ENCODE data around the gene PRG2. TPM values are rescaled to one million over a fixed set of nuclear protein-coding genes. Genes with fewer than 3 reads are reported as not detected.

The PRG2 gene, protein sequence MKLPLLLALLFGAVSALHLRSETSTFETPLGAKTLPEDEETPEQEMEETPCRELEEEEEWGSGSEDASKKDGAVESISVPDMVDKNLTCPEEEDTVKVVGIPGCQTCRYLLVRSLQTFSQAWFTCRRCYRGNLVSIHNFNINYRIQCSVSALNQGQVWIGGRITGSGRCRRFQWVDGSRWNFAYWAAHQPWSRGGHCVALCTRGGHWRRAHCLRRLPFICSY
- total RNA-seq, result 1 to 10 TPM in 1 of 4 donors, not detected in 3; 1.0 TPM

DNA sequence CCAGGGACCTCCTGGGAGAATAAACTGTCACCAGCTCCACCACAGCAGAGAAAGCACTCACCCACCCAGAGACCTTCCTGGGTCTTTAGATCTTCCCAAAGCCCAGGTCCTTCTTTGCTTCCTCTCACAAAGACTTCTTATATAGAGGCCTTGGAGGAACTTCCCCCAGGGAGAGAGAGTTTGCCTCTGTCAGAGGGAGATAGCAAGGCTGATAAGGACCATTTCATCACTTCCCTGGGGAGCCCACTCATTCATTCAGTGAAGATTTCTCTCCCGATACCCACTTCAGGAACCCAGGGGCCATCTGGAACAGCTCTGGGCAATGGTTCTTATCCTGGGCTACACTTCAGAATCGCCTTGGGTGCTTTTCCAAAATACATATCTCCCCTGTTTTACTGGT lies at the start of gene PRG2:
PRG2 (minus strand) TSS at position 116 of the 400 bp plus-strand sequence. CDS start 706 bp downstream, outside the sequence.
- DNase-seq (ENCODE audit: low spot score) (no peak), ATAC-seq (ENCODE audit: low FRiP score) (no peak)

DNA sequence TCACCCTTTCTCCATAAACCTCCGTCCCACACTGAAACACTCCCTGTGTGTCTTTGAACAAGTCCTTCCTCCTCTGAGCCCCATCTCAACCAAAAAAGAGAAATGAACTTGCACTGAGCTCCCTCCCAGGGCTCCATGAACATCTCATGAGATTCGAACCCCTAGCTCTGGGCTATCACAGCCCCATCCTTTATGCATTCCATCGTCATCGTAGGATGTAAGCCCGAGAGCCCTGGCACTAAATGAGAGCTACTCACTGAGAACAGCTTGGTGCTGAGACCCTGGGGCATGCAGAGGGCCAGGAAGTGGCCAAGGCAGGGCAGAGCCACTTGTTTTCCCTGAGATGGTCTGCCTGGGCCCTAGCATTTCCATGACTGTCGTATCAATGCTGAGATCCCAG lies 49.3 kb upstream of the PRG2 start:
- DNase-seq (ENCODE audit: low spot score) (no peak), ATAC-seq (ENCODE audit: low FRiP score) (no peak)
- TF ChIP-seq, protein P1, sequence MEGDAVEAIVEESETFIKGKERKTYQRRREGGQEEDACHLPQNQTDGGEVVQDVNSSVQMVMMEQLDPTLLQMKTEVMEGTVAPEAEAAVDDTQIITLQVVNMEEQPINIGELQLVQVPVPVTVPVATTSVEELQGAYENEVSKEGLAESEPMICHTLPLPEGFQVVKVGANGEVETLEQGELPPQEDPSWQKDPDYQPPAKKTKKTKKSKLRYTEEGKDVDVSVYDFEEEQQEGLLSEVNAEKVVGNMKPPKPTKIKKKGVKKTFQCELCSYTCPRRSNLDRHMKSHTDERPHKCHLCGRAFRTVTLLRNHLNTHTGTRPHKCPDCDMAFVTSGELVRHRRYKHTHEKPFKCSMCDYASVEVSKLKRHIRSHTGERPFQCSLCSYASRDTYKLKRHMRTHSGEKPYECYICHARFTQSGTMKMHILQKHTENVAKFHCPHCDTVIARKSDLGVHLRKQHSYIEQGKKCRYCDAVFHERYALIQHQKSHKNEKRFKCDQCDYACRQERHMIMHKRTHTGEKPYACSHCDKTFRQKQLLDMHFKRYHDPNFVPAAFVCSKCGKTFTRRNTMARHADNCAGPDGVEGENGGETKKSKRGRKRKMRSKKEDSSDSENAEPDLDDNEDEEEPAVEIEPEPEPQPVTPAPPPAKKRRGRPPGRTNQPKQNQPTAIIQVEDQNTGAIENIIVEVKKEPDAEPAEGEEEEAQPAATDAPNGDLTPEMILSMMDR (IDR thresholded peaks at IDR 0.05), result no peak

More for the DNA sequence above, at the start of gene PRG2:
- TF ChIP-seq, protein P1 (IDR thresholded peaks at IDR 0.05), result no peak

DNA sequence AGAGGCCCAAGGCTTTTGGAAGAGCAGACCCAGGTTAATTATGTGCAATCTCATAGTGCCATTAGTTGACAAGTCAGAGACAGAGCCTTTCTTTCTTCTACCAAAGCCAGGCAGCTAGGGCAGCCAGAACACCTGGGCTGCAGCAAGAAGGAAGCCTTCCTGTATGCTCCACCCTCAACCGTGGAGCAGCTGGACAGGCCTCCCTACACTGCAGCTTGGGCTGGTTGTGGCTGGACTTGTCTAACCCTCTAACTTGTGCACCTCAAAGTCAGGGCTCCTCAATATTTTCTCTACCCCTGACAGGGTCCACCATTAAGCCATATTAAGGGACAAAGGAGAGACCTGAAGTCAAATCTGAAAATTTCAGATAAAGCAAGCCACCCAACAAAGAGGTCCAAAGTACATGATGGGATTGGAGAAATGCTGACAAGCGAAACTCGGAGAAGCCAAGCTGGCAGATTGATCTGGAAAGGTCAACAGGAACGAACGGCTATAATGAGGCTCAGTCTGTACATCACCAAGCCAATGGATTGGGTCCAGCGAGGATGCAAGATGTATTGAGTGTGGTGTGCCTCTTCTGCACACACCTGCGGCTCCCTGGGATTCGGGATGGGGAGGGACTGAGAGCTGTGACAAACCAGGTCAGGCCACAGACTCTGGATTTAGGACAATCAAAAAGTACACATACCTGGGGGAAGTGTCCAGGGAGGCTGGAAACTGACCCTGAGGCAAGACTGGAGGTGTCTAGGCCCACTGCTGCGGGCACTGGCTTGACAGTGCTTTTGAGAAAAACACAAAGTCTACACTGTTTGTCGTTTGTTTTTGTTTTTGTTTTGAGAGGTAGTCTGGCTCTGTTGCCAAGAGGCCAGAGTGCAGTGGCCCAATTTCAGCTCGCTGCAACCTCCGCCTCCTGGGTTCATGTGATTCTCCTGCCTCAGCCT lies 48.2 kb upstream of the PRG2 start:
- ATAC-seq (ENCODE audit: low FRiP score), result no peak
- no peak for DNase-seq (ENCODE audit: low spot score)
- TF ChIP-seq, protein P1 (IDR thresholded peaks at IDR 0.05), result no peak

DNA sequence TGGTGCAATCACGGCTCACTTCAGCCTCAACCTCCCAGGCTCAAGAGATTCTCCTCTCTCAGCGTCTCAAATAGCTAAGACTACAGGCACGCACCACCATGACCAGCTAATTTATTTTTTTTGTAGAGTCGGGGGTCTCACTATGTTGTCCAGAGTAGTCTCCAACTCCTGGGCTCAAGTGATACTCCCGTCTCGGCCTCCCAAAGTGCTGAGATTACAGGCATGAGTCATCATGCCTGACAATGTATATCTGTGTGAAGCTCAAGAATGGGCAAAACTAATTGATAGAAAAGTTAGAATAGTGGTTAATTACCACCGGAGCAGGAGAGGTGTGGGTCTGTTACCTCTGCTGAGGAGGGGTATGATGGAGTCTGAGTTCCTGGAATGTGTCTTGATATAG lies 45.6 kb upstream of the PRG2 start:
- ATAC-seq (ENCODE audit: low FRiP score) (no peak), DNase-seq (ENCODE audit: low spot score) (no peak)
- TF ChIP-seq, protein P1 (IDR thresholded peaks at IDR 0.05), result no peak

DNA sequence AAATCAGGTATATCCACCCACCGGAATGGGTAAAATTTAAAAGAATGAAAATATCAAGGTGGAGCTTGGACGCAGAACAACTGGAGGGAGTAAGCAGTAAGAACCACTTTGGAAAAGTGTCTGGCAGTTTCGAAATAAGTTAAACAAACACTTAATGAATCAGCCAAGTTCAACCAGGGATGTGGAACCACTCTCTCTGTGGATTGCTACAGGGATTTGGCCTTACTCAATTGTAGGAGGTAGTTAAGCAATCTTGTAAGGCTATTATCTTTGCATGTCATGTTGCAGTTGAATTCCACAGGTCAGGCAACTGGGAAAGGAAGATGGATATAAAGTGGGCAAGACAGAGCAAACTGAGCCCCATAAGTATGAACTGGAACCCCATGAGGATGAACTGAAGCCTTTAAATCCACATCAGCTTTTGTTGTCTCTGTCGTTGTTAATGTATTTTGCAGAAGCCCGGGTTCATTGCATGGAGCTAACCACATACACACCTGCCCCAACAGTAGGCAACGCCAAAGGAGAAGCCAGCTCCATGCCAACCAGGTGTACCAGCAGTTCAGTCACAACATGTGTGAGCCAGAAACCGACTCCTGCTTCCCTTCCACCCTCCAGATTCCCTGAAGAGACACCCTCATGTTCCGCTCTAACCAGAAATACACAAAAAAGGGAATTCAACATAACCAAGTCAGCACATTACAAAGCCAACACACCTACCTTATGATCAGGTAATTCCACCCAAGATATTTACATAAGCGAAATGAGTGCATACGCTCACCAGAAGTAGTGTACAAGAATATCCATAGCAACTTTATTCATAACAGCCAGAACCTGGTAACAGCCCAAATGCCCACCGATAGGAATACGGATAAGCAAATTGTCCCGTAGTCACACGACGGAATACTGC lies 44.4 kb upstream of the PRG2 start:
- peak; percentile 93 for ATAC-seq (ENCODE audit: low FRiP score)
- no peak for DNase-seq (ENCODE audit: low spot score)
- TF ChIP-seq, protein P1 (IDR thresholded peaks at IDR 0.05), result no peak

DNA sequence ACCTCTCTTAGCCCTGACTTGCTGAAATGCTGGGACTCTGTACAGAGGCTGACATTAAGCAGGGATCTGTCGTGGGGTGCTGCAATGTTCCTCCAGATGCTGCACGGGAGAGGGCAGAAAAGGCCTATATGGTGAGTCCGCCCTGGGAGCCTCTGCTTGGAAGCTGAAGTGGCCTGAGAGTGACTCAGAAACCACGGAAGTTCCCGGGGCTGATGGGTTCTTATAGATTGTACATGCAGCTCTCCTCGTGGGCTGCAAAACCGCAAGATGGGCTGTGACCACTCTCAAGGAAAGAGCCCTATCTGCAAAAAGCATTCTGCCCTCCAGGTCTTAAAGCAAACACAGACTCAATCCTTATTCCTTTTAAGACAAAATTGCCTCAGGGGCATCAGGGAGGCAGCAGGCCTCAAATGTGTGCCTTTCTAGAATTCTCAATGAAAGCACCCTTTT lies 42.3 kb upstream of the PRG2 start:
- DNase-seq (ENCODE audit: low spot score) (no peak), ATAC-seq (ENCODE audit: low FRiP score) (no peak)
- TF ChIP-seq, protein P1 (IDR thresholded peaks at IDR 0.05), result no peak

Measured in omental fat pad (tissue), 4 donors.